Nephron (organoid): Measurements from ENCODE around the gene PDE4B.

ENCODE experiments used
- H3K27ac Mint-ChIP-seq, 3 experiments: 2 replicates each; pipeline ENCODE4 v1.8.0; 2020; ENCODE audit warnings: mixed read lengths in 3 of 3, mild to moderate bottlenecking in 2 of 3, moderate library complexity in 1 of 3
- H3K27me3 Mint-ChIP-seq: 2 replicates; pipeline ENCODE4 v1.8.0; 2021; ENCODE audit warnings: low read depth, mild to moderate bottlenecking, moderate library complexity, mixed read lengths
- H3K36me3 Mint-ChIP-seq: 2 replicates; pipeline ENCODE4 v1.8.0; 2020; ENCODE audit warnings: low read depth, mixed read lengths
- H3K4me1 Mint-ChIP-seq: 2 replicates; pipeline ENCODE4 v1.8.0; 2020; ENCODE audit warnings: mixed read lengths
- H3K4me3 Mint-ChIP-seq, 3 experiments: 2 replicates each; pipeline ENCODE4 v1.8.0; 2020; ENCODE audit warnings: mild to moderate bottlenecking in 3 of 3, mixed read lengths in 3 of 3, moderate library complexity in 2 of 3
- H3K9me3 Mint-ChIP-seq: 2 replicates; pipeline ENCODE4 v1.8.0; 2020; ENCODE audit warnings: mixed read lengths
- TF ChIP-seq, protein P1 (sequence below), 3 experiments: fragments of 200-600 bp; sonication (generic); IDR thresholded peaks; one replicate each; pipeline ENCODE4 v1.5.0; 2021; ENCODE audit warnings: antibody characterized with exemption in 3 of 3; ENCODE audit not compliant: unreplicated experiment in 3 of 3

PDE4B gene

DNA sequence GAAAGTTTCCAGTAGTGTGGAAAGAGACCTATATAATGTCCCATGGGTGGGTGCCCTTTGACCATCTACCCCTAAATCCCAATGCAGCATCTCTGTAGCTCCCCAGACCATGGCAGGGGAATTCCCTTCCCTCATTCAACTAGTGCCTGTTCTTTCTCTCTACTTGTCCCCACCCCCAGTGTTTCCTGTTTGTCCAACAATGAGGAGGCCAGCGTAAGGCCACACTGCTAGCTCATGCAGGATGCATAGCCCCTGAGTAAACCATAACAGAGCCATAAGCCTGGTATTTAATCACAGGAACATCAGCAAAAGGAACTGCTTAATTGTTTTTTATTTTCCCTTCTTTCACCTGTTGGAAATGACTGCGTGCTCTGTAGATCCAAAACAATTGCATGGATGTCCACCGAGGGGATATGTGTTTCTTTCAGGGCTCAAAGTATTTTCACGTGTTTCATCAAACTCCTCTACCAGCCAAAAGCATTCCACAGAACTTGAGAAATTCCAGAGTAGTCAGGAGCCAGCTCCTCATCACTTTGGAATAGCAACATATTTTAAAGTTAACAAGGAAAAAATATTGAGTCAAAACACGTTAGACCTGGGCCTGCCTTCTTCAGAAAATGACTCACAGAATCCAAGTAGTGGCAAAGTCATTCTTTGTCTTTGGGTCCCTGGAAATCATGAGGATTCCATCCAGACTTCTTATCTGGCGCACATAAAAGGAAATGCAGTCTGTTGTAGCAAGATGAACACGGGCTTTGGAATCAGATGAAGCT, 578.7 kb downstream of the PDE4B start:
- H3K27ac Mint-ChIP-seq: peak overlapping the region; percentile 7 to 53 (median 30)
- no peaks in the 10 kb centered on the region for H3K27me3 Mint-ChIP-seq
- peaks cover 14% of the 10 kb centered on the region for H3K4me1 Mint-ChIP-seq
- H3K9me3 Mint-ChIP-seq: no peaks in the 10 kb centered on the region
- TF ChIP-seq, protein P1, sequence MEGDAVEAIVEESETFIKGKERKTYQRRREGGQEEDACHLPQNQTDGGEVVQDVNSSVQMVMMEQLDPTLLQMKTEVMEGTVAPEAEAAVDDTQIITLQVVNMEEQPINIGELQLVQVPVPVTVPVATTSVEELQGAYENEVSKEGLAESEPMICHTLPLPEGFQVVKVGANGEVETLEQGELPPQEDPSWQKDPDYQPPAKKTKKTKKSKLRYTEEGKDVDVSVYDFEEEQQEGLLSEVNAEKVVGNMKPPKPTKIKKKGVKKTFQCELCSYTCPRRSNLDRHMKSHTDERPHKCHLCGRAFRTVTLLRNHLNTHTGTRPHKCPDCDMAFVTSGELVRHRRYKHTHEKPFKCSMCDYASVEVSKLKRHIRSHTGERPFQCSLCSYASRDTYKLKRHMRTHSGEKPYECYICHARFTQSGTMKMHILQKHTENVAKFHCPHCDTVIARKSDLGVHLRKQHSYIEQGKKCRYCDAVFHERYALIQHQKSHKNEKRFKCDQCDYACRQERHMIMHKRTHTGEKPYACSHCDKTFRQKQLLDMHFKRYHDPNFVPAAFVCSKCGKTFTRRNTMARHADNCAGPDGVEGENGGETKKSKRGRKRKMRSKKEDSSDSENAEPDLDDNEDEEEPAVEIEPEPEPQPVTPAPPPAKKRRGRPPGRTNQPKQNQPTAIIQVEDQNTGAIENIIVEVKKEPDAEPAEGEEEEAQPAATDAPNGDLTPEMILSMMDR (IDR thresholded peaks at IDR 0.05; ENCODE audit: unreplicated experiment in 3 of 3): no peak
- H3K36me3 Mint-ChIP-seq: peaks cover 20% of the 10 kb centered on the region
- no peak overlapping the region for H3K4me3 Mint-ChIP-seq

DNA sequence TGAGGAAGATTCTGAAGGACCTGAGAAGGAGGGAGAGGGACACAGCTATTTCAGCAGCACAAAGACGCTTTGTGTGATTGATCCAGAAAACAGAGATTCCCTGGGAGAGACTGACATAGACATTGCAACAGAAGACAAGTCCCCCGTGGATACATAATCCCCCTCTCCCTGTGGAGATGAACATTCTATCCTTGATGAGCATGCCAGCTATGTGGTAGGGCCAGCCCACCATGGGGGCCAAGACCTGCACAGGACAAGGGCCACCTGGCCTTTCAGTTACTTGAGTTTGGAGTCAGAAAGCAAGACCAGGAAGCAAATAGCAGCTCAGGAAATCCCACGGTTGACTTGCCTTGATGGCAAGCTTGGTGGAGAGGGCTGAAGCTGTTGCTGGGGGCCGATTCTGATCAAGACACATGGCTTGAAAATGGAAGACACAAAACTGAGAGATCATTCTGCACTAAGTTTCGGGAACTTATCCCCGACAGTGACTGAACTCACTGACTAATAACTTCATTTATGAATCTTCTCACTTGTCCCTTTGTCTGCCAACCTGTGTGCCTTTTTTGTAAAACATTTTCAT, 579.9 kb downstream of the PDE4B start:
- H3K9me3 Mint-ChIP-seq: no peaks in the 10 kb centered on the region
- TF ChIP-seq, protein P1 (IDR thresholded peaks at IDR 0.05; ENCODE audit: unreplicated experiment in 3 of 3): no peak
- H3K4me3 Mint-ChIP-seq: no peak overlapping the region
- H3K27ac Mint-ChIP-seq: no peak overlapping the region
- H3K36me3 Mint-ChIP-seq: peaks cover 20% of the 10 kb centered on the region
- peaks cover 14% of the 10 kb centered on the region for H3K4me1 Mint-ChIP-seq
- H3K27me3 Mint-ChIP-seq: no peaks in the 10 kb centered on the region

DNA sequence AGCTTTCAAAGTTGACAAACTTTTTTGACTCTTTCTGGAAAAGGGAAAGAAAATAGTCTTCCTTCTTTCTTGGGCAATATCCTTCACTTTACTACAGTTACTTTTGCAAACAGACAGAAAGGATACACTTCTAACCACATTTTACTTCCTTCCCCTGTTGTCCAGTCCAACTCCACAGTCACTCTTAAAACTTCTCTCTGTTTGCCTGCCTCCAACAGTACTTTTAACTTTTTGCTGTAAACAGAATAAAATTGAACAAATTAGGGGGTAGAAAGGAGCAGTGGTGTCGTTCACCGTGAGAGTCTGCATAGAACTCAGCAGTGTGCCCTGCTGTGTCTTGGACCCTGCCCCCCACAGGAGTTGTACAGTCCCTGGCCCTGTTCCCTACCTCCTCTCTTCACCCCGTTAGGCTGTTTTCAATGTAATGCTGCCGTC, 580.5 kb downstream of the PDE4B start:
- H3K27me3 Mint-ChIP-seq: no peaks in the 10 kb centered on the region
- H3K27ac Mint-ChIP-seq: peak overlapping the region in 2 of 3 experiments; percentile 1 to 19
- H3K9me3 Mint-ChIP-seq: no peaks in the 10 kb centered on the region
- H3K36me3 Mint-ChIP-seq: peaks cover 20% of the 10 kb centered on the region
- TF ChIP-seq, protein P1 (IDR thresholded peaks at IDR 0.05; ENCODE audit: unreplicated experiment in 3 of 3): no peak
- H3K4me1 Mint-ChIP-seq: peaks cover 14% of the 10 kb centered on the region
- H3K4me3 Mint-ChIP-seq: no peak overlapping the region

DNA sequence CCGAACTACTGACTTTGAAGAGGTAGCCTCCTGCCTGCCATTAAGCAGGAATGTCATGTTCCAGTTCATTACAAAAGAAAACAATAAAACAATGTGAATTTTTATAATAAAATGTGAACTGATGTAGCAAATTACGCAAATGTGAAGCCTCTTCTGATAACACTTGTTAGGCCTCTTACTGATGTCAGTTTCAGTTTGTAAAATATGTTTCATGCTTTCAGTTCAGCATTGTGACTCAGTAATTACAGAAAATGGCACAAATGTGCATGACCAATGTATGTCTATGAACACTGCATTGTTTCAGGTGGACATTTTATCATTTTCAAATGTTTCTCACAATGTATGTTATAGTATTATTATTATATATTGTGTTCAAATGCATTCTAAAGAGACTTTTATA, 581.5 kb downstream of the PDE4B start:
- TF ChIP-seq, protein P1 (IDR thresholded peaks at IDR 0.05; ENCODE audit: unreplicated experiment in 3 of 3): no peak
- Mint-ChIP-seq H3K36me3 (peaks cover 15% of the 10 kb centered on the region), H3K4me1 (peaks cover 14% of the 10 kb centered on the region), H3K27me3 (no peaks in the 10 kb centered on the region), H3K9me3 (no peaks in the 10 kb centered on the region), H3K27ac (peak overlapping the region in 1 of 3 experiments; percentile 42), H3K4me3 (no peak overlapping the region)

DNA sequence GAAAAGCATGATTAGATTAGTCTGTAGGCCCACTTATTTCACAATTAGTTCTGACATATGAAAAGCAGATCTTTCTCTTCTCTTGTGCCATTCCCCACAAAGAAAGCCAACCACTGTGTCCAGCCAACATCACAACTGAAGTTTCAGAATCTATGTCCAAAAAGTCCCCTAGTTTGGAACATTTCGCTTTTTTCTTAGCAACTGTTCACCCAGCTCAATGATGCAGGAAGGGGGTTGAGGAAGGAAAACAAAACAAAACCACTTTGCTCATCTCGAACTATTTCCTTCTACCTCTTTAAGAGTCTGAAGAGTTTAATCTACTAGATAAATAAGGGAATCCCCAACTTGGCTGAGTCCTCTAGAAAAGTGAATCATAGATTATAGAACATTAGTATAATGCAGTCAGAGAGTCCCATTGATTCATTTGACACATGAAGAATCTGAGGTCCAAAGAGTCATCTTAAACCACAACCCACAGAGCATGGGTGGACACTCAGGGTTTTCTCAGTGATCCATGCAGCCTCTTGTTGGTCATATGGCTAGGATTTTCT, 581.9 kb downstream of the PDE4B start:
- H3K36me3 Mint-ChIP-seq: peaks cover 15% of the 10 kb centered on the region
- peaks cover 14% of the 10 kb centered on the region for H3K4me1 Mint-ChIP-seq
- H3K4me3 Mint-ChIP-seq: no peak overlapping the region
- H3K9me3 Mint-ChIP-seq: peaks cover 2% of the 10 kb centered on the region
- no peaks in the 10 kb centered on the region for H3K27me3 Mint-ChIP-seq
- TF ChIP-seq, protein P1 (IDR thresholded peaks at IDR 0.05; ENCODE audit: unreplicated experiment in 3 of 3): no peak
- H3K27ac Mint-ChIP-seq: peak overlapping the region in 2 of 3 experiments; percentile 34 to 42
